Activated CD8-positive, alpha-beta memory T cell treated with anti-CD3 and anti-CD28 coated beads for 4 hours (primary cell): ENCODE results near the gene B4GALT3.

Experiments
- DNase-seq, 2 donors: peaks; one replicate each; pipeline ENCODE4 v3.0.0-alpha.2; 2020; ENCODE audit warnings: low read depth in 2 of 2

B4GALT3 gene

GRCh38 chr1:161206411-161207140 lies 29.3 kb upstream of the B4GALT3 start:
- no peak for DNase-seq

- peak; percentile 90 to 96 for DNase-seq
These were observed 24.8 kb upstream of the B4GALT3 start, which contains the start of gene NDUFS2 for GRCh38 chr1:161201836-161202712. Gene NDUFS2 (plus strand): TSS chr1:161202367. CDS start chr1:161202386, 19 bp downstream.

- DNase-seq: no peak
These were observed 23.9 kb upstream of the B4GALT3 start for GRCh38 chr1:161200992-161201835.

DNA sequence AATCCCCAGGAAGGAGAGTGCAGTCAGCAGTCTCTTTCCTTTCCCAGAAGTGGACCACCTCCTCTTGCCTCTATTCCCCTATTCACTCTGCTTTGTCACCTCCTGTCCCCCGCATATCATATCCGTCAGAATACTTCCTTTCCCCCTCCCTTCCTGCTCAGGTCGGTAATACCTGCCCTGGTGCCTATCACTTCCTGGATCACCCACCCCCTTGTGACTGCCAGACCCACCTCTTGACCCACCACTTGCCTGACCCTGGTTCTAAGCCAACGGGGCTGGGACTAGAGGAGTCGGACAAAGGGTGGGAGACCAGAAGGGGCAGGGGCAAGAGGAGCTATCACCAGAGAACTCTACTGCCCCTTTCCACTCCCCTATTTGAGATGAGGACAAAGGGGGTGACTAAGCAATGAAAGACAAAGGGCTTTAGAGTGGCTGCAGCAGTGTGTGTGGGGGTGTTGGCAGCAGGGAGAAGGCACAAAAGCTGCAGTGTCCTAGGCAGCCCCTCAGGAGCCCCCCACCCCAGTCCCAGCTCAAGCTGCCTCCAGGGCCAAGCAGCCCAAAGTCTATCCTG lies 23.2 kb upstream of the B4GALT3 start:
- no peak for DNase-seq

DNA sequence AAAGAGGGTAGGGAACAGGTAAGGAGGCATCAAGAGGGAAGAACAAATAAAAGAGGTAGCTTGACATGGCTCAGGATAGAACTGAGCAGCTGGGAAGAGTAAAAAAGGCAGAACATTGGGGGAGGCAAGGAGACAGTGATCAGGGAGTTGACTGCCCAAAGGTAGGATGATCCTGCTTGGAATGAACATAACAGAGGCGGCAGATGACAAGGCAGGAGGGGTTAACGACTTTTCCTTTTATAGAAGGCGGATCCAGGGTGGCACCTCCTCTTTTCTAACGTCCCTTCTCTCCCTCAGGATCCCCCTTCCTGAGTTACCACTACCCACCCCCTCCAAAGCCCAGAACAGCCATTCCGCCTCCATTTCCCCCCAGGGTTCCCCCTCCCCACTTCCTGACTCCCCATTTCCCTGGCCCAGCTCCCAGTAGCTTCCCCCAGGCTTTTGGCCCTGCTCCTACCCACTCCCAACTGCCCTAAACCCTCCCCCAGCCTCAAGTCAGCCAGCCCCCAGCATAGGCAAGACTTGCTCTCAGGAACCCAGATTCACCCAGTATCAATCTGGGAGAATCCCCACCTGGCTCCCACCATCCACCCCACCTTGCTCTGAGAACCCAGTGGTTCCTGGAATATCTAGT lies 22.3 kb upstream of the B4GALT3 start:
- DNase-seq: no peak

DNA sequence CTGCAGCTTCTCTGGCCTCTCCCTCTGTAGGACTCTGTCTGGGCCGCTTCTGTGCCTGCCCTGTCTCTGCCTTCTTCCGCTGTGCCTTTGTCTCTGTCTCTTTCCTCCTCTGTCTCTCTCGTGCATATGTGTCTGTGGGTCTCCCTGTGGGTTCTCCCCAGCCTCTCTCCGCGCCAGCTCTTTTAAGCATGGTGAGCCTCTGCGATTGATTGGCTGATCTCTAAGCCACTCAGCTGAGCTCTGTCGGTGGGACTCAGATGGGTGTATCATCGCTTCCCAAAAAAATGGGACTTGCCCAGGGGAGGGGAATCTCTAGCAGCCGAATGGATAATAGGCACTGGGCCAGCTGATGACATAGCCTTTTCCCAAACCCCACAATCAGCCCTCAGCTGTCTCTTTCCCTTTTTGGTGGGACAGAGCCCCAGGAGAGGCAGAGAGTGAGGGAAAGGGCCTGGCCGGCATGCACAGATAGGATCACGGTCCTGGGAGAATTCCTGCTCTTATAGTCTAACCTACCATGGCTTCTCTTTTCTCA lies 21.7 kb upstream of the B4GALT3 start, which contains the start of gene ADAMTS4:
Gene ADAMTS4 (minus strand): TSS at position 158 of the 535 bp plus-strand sequence. CDS start 427 bp downstream, outside the sequence.
- DNase-seq: no peak

DNA sequence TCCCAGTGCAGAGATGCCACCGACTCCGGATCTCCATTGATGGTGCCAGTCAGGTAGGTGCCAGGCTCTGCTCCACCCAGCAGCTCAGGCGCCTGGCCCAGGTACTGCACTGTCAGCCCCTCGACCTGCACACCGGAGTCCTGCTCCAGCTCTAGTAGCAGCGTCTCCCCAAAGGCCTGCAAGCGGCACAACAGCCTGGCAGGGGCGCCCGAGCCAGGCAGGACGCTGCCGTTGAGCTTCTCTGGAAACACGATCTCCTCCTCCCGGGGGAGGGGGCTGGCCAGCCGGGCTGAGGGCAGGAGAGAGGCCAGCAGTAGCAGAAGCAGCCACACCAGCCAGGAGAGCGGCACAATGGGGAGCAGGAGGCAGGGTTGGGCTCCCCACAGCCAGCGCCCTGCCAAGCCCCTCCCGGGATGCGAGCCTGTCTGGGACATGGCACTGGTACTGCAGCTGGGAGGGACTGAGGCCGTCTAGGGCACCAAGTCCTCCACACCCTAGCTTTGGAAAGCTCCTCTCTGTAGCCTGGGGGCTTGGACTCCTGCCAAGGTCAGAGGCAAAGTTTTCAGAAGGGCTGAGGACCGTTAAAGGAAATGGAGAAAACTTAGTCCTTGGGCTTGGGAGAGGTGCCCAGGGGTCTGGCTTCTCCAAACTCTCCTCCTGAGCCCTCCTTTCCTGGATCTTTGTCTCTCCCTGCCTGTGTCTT lies 21.0 kb upstream of the B4GALT3 start:
- no peak for DNase-seq

- DNase-seq: no peak
These were observed 20.4 kb upstream of the B4GALT3 start for GRCh38 chr1:161197560-161198193.

GRCh38 chr1:161196521-161197451 lies 19.5 kb upstream of the B4GALT3 start:
- DNase-seq: no peak

GRCh38 chr1:161196111-161196510 lies 18.8 kb upstream of the B4GALT3 start:
- DNase-seq: no peak

DNA sequence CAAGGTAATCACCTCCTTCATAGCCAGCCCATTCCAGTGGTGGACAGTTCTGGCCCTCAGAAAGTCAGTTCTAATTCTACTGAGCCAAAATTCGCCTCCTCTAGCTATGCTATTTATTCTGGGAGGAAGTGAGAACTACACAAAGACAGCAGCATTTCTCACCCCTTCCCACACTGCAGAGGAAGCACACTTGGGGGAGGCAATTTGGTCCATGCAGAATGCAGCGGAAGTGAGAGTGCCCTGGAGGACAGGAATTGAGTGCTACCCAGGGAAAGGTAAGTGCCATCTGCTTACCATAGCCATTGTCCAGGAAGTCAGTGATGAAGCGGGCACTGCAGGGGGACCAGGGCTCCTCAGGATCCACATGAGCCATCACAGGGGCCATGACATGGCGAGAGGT lies 17.9 kb upstream of the B4GALT3 start:
- DNase-seq: no peak

GRCh38 chr1:161193561-161194235 lies 16.4 kb upstream of the B4GALT3 start:
- DNase-seq: no peak

DNA sequence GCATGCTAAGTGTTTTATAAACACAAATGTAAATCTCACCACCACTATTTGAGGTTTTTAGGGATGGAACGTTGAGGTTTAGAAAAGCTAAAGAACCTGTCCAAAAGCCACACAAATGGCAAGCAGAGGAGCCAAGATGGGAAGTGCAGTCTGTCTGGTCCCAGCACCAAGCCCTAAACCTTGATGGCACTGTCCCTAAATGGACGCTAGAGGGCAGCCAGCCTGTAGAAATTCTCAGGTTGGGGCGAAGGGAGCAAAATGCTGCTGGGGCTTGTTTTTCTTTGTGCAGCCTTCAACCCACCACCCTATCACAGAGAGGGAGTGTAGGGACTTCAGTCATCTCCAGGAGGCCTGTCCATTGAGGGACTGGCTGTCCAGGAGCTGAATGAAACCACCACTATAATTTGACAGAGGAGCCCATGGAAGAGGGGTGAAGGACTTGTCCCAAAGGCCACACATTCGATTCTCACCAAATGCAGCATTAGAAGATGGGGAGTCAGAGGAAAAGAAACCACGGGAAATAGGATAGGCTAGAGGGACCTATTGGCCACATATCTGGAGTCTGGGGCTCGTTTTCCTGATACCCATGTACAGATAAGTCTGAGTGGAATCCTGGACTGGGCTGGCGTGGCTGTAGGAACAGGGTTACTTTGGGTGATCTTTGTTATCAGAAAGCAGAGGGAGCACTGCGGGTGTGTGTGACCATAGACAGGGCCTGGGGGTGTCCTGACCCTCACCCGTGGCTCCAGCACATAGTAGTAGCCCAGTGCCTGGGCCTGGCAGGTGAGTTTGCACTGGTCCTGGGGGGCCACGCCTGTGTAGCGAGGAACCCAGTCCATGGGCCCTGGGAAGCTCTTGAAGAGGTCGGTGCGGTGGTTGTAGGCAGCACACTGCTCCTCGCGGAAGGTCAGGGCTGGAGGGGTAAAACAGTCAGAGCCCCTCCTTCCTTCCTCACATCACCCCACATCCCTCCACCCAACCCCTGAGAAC lies 15.5 kb upstream of the B4GALT3 start:
- DNase-seq: peak; percentile 41 to 49

DNA sequence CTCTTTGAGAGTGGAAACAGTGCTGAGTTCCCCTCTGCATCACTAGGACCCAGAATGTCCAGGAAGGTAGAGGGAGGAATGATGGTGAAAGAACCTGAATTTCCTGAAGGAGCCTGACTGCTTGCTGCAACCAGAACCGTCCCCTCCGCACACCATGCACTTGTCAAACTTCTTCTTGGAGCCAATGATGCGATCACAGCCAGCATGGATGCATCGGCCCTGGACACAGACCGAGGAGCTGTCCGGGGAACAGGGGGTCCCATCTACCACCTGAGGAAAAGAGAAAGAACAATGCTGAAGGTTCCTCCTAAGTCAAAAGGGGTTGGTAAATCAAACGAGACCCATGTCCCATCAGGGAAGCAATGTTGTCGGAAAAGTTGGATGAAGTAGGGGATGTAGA lies 14.7 kb upstream of the B4GALT3 start:
- DNase-seq: no peak

- DNase-seq: no peak
These were observed 13.7 kb upstream of the B4GALT3 start for GRCh38 chr1:161190962-161191521.

DNA sequence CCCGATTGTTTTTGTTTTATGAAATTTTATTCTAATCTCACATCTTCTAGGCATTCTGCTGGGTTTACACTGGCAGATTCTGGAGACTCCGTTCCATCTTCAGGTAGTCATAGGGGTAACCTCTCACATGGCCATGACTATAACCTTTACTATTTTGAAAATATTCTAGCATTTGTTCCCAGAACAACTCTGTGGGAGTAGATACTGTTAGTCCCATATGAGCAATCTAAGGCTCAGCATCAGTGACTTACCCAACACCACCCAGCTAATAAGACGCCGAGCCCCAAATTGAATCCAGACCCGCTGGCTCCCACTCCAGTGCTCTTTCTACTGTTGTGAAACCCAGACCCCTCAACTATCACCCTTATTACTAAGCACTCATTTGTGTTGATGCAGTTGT lies 11.7 kb upstream of the B4GALT3 start:
- DNase-seq: no peak
